Activated naive CD4-positive, alpha-beta T cell treated with anti-CD3 and anti-CD28 coated beads for 36 hours (primary cell): ENCODE measurements around the gene OR11H6. TPM values are rescaled to one million over a fixed set of nuclear protein-coding genes. Genes with fewer than 3 reads are reported as not detected.
"Not testable (repeated sequence)": the region's sequence is repeated elsewhere in the genome, so short reads cannot be mapped to it uniquely, and the experiment has no call there.

Experiments used
- CTCF ChIA-PET: fragments of 350-600 bp; sonication (Branson Sonifier 250); formaldehyde crosslinking; loops from one replicate; lab custom pipeline; 2021; ENCODE audit warnings: antibody characterized with exemption; lab: Charles Lee
- DNase-seq: peaks from one replicate; pipeline ENCODE4 v3.0.0-alpha.2; 2020
- H3K27ac Mint-ChIP-seq: one replicate; pipeline ENCODE4 v1.8.0; 2021; ENCODE audit warnings: mild to moderate bottlenecking, mixed read lengths
- H3K27me3 Mint-ChIP-seq: one replicate; pipeline ENCODE4 v1.8.0; 2021; ENCODE audit warnings: low read depth, mixed read lengths
- H3K36me3 Mint-ChIP-seq: one replicate; pipeline ENCODE4 v1.8.0; 2021; ENCODE audit warnings: low read depth, mixed read lengths
- H3K4me1 Mint-ChIP-seq: one replicate; pipeline ENCODE4 v1.8.0; 2021; ENCODE audit warnings: low read depth, mixed read lengths
- H3K4me3 Mint-ChIP-seq: one replicate; pipeline ENCODE4 v1.8.0; 2021; ENCODE audit warnings: mild to moderate bottlenecking, moderate library complexity, mixed read lengths
- H3K9me3 Mint-ChIP-seq: one replicate; pipeline ENCODE4 v1.8.0; 2021; ENCODE audit warnings: mixed read lengths
- intact Hi-C: fragments of 100-400 bp; cut with micrococcal nuclease; formaldehyde crosslinking; loops from one replicate; pipeline ENCODE4 v1.15.1; 2023
- total RNA-seq, 2 experiments: library from RNA; stranded (reverse); gene quantifications; one replicate each; pipeline ENCODE4 v1.2.3, GENCODE V29; 2021

OR11H6 gene
- not detected for total RNA-seq

DNA sequence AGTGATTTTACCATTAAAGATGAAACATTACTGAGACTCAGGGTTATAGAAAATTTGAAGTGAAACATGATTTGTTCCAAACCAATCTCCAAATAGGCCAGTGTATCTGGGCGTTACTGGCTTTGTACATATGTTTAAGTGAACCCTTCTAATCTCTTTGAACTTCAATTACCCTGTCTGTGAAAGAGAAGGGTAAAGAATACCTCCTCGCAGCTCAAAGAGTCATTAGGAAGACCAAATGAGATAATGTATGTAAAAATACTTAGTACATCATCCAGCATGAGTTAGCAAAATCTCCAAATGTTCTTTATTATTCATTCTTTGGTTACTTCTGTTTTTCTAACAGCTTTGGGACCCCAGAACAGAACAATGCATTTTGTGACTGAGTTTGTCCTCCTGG, at the start of gene OR11H6:
OR11H6 (plus strand) TSS at position 301 of the 400 bp plus-strand sequence; CDS start at position 301, 0 bp downstream.
- CTCF ChIA-PET, result no interaction called here
- Mint-ChIP-seq H3K4me3 (no peak within 1 kb of the TSS), H3K4me1 (no peaks in the 10 kb centered on the region), H3K36me3 (no peaks in the 10 kb centered on the region), H3K9me3 (no peaks in the 10 kb centered on the region), H3K27me3 (peaks cover 3% of the 10 kb centered on the region), H3K27ac (no peak within 1 kb of the TSS)
- DNase-seq, result no peak
- intact Hi-C loops, result no loop called here

GRCh38 chr14:20174205-20174604, 49.3 kb upstream of the OR11H6 start:
- CTCF ChIA-PET, H3K36me3 Mint-ChIP-seq, H3K27ac Mint-ChIP-seq, H3K27me3 Mint-ChIP-seq, H3K9me3 Mint-ChIP-seq, DNase-seq, H3K4me1 Mint-ChIP-seq, H3K4me3 Mint-ChIP-seq: not testable (repeated sequence)
- intact Hi-C loops, result loop anchor here (5.0 kb wide), 1 partner anchor 147 kb away; no protein-coding TSS in a partner anchor

DNA sequence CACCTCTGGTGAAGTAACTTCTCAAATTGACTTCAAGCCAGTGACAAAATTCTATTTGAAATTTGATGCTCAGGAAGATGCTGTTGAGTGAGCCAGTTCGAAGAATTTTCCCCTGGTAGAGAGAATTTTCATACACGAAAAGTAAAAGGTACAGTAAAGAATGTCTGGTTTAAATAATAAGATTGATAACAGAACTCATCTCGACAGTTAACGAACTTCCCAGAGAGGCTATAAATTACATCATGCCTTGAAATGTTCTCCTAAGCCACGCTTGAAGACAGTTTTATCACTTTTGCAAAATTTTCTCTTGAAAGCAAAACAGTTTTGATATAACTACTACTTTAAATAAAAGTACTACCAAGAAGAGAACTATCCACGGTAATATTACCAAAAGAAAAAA, 47.2 kb upstream of the OR11H6 start:
- Mint-ChIP-seq H3K9me3 (no peaks in the 10 kb centered on the region), H3K27me3 (peaks cover 3% of the 10 kb centered on the region), H3K27ac (no peak overlapping the region), H3K36me3 (no peaks in the 10 kb centered on the region), H3K4me1 (no peaks in the 10 kb centered on the region), H3K4me3 (no peak overlapping the region)
- CTCF ChIA-PET, result no interaction called here
- no peak for DNase-seq
- intact Hi-C loops, result no loop called here

DNA sequence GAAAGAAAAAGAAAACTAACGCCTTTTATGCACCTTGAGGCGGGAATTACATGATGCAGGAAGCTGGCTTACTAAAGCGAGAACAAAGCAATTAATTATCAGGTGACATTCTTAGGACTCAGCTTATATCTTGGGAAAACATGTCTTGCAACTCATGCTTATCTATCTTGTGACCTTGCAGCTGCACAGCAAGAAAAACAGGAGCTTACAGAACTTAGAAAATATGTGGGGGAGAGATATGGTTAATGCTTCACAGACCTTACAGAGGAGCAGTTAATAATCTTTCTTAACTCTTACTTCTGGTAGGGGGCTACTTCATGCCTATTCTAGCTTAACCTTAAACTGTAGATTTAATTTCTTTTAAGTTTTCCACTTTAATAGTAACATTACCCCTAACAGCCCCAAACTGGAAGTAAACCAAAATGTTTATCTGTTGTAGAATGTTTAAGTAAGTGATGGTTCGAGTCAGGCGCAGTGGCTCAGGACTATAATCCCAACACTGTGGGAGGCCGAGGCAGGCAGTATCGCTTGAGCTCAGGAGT, 46.0 kb upstream of the OR11H6 start:
- CTCF ChIA-PET, result no interaction called here
- H3K27ac Mint-ChIP-seq, result no peak overlapping the region
- no peaks in the 10 kb centered on the region for H3K36me3 Mint-ChIP-seq
- peaks cover 3% of the 10 kb centered on the region for H3K27me3 Mint-ChIP-seq
- no peak overlapping the region for H3K4me3 Mint-ChIP-seq
- intact Hi-C loops, result no loop called here
- no peaks in the 10 kb centered on the region for H3K4me1 Mint-ChIP-seq
- H3K9me3 Mint-ChIP-seq, result no peaks in the 10 kb centered on the region
- no peak for DNase-seq

DNA sequence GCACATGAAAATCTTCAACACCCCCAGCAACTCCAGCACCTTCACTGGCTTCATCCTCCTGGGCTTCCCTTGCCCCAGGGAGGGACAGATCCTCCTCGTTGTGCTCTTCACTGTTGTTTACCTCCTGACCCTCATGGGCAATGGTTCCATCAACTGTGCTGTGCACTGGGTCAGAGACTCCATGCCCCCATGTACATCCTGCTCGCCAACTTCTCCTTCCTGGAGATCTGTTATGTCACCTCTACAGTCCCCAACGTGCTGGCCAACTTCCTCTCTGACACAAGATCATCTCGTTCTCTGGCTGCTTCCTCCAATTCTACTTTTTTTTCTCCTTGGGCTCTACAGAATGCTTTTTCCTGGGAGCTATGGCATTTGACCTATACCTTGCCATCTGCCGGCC, 44.3 kb upstream of the OR11H6 start:
- H3K9me3 Mint-ChIP-seq, result no peaks in the 10 kb centered on the region
- no peaks in the 10 kb centered on the region for H3K4me1 Mint-ChIP-seq
- CTCF ChIA-PET, result no interaction called here
- H3K27ac Mint-ChIP-seq, result no peak overlapping the region
- intact Hi-C loops, result no loop called here
- no peaks in the 10 kb centered on the region for H3K36me3 Mint-ChIP-seq
- DNase-seq, result no peak
- H3K27me3 Mint-ChIP-seq, result peaks cover 3% of the 10 kb centered on the region
- H3K4me3 Mint-ChIP-seq, result no peak overlapping the region

- Mint-ChIP-seq H3K9me3 (no peaks in the 10 kb centered on the region), H3K27ac (no peak overlapping the region), H3K36me3 (no peaks in the 10 kb centered on the region), H3K27me3 (peaks cover 3% of the 10 kb centered on the region), H3K4me1 (no peaks in the 10 kb centered on the region), H3K4me3 (no peak overlapping the region)
- intact Hi-C loops, result no loop called here
- no peak for DNase-seq
- CTCF ChIA-PET, result no interaction called here
Measured at GRCh38 chr14:20179880-20180279, 43.6 kb upstream of the OR11H6 start.

DNA sequence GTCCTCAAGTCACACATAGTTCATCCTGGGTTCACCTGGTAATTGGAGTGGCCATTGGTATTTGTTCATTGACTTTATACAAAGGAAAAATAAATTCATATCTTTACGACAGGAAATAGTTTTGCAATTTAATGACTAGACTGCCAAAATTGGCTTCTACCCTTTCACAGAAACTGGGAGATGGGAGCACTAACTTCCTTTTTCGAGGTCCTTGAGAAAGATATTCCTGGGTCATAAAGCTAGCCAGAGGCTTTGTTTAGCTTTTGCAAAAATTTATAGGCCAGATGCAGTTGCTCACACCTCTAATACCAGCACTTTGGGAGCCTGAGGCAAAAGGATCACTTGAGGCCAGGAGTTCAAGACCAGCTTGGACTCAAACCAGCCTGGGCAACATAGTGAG, 43.0 kb upstream of the OR11H6 start:
- no peak overlapping the region for H3K27ac Mint-ChIP-seq
- H3K4me1 Mint-ChIP-seq, result no peaks in the 10 kb centered on the region
- no peak for DNase-seq
- no peaks in the 10 kb centered on the region for H3K9me3 Mint-ChIP-seq
- CTCF ChIA-PET, result no interaction called here
- H3K27me3 Mint-ChIP-seq, result peaks cover 3% of the 10 kb centered on the region
- no peak overlapping the region for H3K4me3 Mint-ChIP-seq
- no peaks in the 10 kb centered on the region for H3K36me3 Mint-ChIP-seq
- intact Hi-C loops, result no loop called here

DNA sequence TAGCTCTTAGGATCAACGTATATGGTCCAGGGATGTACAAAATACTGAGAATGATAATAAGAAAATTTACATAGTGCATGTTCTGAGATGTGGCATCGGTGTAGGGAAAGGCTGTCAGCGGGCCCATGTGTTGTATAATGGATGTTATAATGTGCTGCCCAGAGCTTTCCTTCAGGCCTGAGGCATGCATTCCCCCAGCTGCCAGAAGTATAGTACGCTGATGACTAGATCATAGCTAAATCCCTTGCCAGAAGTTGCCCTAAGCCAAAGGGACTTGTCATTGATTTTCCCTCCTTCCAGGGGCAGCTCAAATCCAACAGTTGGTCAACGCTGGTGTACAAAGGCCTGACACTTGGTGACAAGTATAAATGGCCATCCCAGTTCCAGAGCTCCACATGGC, 39.3 kb upstream of the OR11H6 start:
- intact Hi-C loops, result no loop called here
- H3K27me3 Mint-ChIP-seq, result peaks cover 6% of the 10 kb centered on the region
- H3K9me3 Mint-ChIP-seq, result no peaks in the 10 kb centered on the region
- CTCF ChIA-PET, result no interaction called here
- H3K4me1 Mint-ChIP-seq, result no peaks in the 10 kb centered on the region
- no peaks in the 10 kb centered on the region for H3K36me3 Mint-ChIP-seq
- DNase-seq, result no peak
- no peak overlapping the region for H3K27ac Mint-ChIP-seq
- H3K4me3 Mint-ChIP-seq, result no peak overlapping the region

DNA sequence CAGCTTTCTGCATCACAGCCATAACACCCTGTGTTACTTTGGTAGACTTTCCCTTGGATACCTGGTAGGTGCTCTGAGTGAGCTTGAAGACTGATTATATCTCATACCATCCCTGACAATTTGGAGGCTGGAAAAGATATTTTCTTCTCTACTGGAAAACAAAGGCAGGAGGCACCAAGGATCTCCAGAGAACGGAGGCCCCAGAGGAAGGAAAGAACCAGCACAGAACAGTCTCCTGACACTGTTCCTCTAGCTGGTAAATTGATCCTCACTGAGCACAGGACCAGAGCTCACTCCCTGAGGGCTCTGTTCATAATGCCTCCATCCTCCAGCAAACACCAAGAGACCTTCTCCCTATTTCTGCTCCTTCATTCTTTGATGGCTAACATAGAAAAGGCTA, 32.9 kb upstream of the OR11H6 start, which contains the start of gene OR11G2:
OR11G2 (plus strand) TSS at position 301 of the 400 bp plus-strand sequence. CDS start 6,542 bp downstream, outside the sequence.
- intact Hi-C loops, result no loop called here
- H3K27ac Mint-ChIP-seq, result no peak within 1 kb of the TSS
- CTCF ChIA-PET, result interaction anchor here (1.4 kb wide), 1 partner anchor 115 kb away, joined by 3 read pairs; the partner anchor contains the start of gene TTC5
- H3K4me3 Mint-ChIP-seq, result no peak within 1 kb of the TSS
- no peaks in the 10 kb centered on the region for H3K36me3 Mint-ChIP-seq
- H3K27me3 Mint-ChIP-seq, result peaks cover 5% of the 10 kb centered on the region
- H3K9me3 Mint-ChIP-seq, result no peaks in the 10 kb centered on the region
- H3K4me1 Mint-ChIP-seq, result no peaks in the 10 kb centered on the region
- no peak for DNase-seq

DNA sequence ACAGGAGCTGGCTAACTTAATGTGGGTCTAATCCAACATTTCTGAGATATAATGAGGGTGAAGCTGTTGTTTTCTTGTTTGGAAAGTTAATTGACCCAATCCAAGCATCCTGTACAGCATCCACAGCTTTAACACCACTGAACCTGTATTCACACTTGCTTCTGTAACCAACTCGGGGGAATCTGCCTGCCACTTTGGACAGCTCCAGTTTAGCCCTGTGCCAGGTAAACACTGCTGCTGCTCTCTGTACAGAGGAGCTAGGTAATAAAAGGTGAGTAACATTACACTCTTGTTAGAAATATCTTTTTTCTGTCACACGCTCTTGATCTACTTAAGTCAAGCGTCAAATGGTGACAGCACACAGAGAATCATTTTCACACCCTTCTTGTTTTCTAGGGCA, 32.1 kb upstream of the OR11H6 start:
- CTCF ChIA-PET, result interaction anchor here (1.4 kb wide), 1 partner anchor 115 kb away, joined by 3 read pairs; the partner anchor contains the start of gene TTC5
- H3K27ac Mint-ChIP-seq, result no peak overlapping the region
- H3K9me3 Mint-ChIP-seq, result no peaks in the 10 kb centered on the region
- H3K4me3 Mint-ChIP-seq, result no peak overlapping the region
- H3K4me1 Mint-ChIP-seq, result no peaks in the 10 kb centered on the region
- intact Hi-C loops, result no loop called here
- peaks cover 5% of the 10 kb centered on the region for H3K27me3 Mint-ChIP-seq
- no peak for DNase-seq
- no peaks in the 10 kb centered on the region for H3K36me3 Mint-ChIP-seq

DNA sequence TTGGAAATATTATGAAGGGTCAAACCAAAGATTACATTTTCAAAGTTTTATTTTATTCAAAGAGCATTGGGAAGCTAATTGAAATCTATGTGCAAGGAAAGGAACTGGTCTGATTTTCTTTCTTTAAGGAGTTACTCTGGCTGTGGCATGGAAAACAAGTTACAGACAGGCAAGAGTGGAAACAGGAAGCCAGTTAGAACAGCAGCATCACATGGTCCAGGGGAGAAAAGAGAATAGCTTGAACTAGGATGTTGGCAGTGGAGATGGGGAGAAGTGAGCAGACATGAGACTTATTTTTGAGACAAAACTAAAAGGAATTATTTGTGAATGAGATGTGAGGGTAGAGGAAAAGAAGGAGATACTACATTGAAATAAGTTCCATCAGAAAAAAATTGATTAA, 29.4 kb upstream of the OR11H6 start:
- Mint-ChIP-seq H3K9me3 (no peaks in the 10 kb centered on the region), H3K36me3 (no peaks in the 10 kb centered on the region), H3K27me3 (peaks cover 2% of the 10 kb centered on the region), H3K27ac (no peak overlapping the region), H3K4me3 (no peak overlapping the region), H3K4me1 (no peaks in the 10 kb centered on the region)
- CTCF ChIA-PET, result no interaction called here
- intact Hi-C loops, result no loop called here
- no peak for DNase-seq

GRCh38 chr14:20195170-20195569, 28.3 kb upstream of the OR11H6 start:
- DNase-seq, CTCF ChIA-PET, H3K4me3 Mint-ChIP-seq, intact Hi-C loops, H3K36me3 Mint-ChIP-seq, H3K9me3 Mint-ChIP-seq, H3K4me1 Mint-ChIP-seq, H3K27me3 Mint-ChIP-seq, H3K27ac Mint-ChIP-seq: not testable (repeated sequence)

DNA sequence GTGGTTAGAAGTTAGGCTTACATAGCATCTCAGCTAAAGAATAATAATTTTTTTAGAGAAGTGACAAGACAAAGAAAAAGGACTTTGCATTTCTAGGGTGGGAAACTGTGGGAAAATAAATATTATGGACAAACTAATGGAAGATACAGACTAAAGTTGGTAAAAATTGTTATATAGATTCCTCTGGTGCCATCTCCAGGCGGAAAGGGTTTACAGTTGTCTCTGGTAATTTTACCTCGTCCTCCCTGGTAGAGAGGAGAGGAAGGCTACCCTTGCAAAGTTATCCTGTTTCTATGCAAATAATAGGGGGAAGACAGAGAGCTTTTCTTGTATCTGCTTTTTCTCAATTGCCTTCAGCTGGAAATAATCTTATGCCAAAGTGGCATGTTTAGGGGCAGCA, 27.6 kb upstream of the OR11H6 start:
- intact Hi-C loops, result no loop called here
- CTCF ChIA-PET, result no interaction called here
- peaks cover 2% of the 10 kb centered on the region for H3K27me3 Mint-ChIP-seq
- DNase-seq, result no peak
- H3K36me3 Mint-ChIP-seq, result no peaks in the 10 kb centered on the region
- no peaks in the 10 kb centered on the region for H3K4me1 Mint-ChIP-seq
- no peaks in the 10 kb centered on the region for H3K9me3 Mint-ChIP-seq
- H3K27ac Mint-ChIP-seq, result no peak overlapping the region
- H3K4me3 Mint-ChIP-seq, result no peak overlapping the region
